ENCODE data around the gene TMEM271. TPM values are rescaled to one million over a fixed set of nuclear protein-coding genes. Genes with fewer than 3 reads are reported as not detected.

Gene TMEM271
- total and polyA plus RNA-seq, 10 of the 15 experiments (the other 5 are each of a cell fraction or from before 2014, with no cell fraction given) = not detected

DNA sequence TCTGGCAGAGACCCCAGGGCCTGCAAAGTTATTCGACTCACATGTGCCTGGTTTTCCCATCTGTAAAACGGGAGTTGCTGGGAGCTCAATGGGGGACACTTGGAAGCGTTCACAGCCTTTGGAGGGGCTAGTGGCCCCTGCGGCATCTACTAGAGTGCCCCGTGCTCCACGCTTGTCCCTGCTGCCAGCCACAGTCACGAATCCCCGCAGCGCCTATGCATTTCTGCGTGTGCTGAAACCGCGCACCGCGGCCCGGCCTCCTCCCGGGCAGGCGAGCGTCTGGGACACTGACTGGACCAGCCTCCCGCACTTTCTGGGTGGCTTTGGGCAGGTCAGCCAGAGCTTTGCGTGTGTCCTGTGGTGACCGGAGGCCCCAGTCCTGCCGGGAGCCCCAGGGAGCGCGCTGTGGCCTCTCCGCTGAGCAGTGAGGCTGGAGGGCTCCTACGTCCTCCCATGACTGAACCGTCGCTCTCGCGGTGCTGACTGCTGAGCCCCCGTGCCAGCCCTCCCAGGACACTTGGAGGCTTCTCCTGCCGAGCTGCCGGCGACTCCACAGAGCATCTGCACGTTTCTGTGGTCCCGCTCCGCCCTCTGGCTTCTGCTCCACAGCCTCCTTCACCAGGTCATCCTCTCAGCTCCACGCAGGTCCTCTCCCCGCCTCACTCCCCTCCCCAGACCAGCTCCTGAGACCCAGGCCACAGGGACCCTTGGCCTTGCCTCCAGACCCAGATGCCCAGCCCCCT is 40.7 kb downstream of the TMEM271 start:
- Histone ChIP-seq H3K9ac (ENCODE audit: control insufficient read depth, insufficient read depth, low read length) (no peak overlapping the region), H3K79me2 (ENCODE audit: control insufficient read depth, insufficient read depth, low read length) (no peaks in the 10 kb centered on the region), H3K27ac (ENCODE audit: control insufficient read depth, insufficient read depth) (no peak overlapping the region), H3K4me1 (ENCODE audit: control insufficient read depth, insufficient read depth, low read length) (no peaks in the 10 kb centered on the region), H2AFZ (ENCODE audit: control insufficient read depth, low read depth, low read length) (no peak overlapping the region), H3K4me2 (ENCODE audit: control insufficient read depth, insufficient read depth) (no peak overlapping the region), H3K36me3 (ENCODE audit: control insufficient read depth in 2 of 2, insufficient read depth in 2 of 2, low read length in 1 of 2) (peaks cover 3 to 16% of the 10 kb centered on the region in 2 experiments; a peak in 3 of 4 replicates), H3K27me3 (replicated peaks in 1 of 2; ENCODE audit: control insufficient read depth in 2 of 2, insufficient read depth in 2 of 2, low read length in 1 of 2) (no peaks in the 10 kb centered on the region), H4K20me1 (ENCODE audit: control insufficient read depth, insufficient read depth) (no peaks in the 10 kb centered on the region), H3K9me3 (replicated peaks; ENCODE audit: control insufficient read depth, insufficient read depth, low read length) (peaks cover 3% of the 10 kb centered on the region; the same call in 2 of the 3 replicates), H3K4me3 (no peak overlapping the region)
- ATAC-seq = no peak
- in situ Hi-C loops (cut with MboI) = no loop called here
- ChIA-PET RAD21 (ENCODE audit: unreplicated experiment) (no interaction called here), CTCF (interaction anchor here (0.6 kb wide), 1 partner anchor 287 kb away, joined by 3 read pairs; no protein-coding TSS in a partner anchor), SMC1A (ENCODE audit: uncharacterized antibody, unreplicated experiment) (no interaction called here), POLR2A (no interaction called here)
- no peak for DNase-seq (ENCODE audit: low read depth, low spot score)
- WGBS (ENCODE audit: insufficient coverage, insufficient replicate concordance, low lambda C conversion rate, missing lambda C conversion rate) = 97% methylated on average over 26 of the region's 39 CpGs
- intact Hi-C loops (cut with micrococcal nuclease; ENCODE audit: unreplicated experiment) = no loop called here
- BruUV-seq (replicated peaks) = no TSS peak
- no peak for TF ChIP-seq CREB1 (IDR thresholded peaks at IDR 0.05; ENCODE audit: low read depth)
- no peak for TF ChIP-seq POLR2AphosphoS5 (IDR thresholded peaks at IDR 0.05; ENCODE audit: low read length)
- TF ChIP-seq, protein P1, sequence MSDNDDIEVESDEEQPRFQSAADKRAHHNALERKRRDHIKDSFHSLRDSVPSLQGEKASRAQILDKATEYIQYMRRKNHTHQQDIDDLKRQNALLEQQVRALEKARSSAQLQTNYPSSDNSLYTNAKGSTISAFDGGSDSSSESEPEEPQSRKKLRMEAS (IDR thresholded peaks at IDR 0.05; ENCODE audit: low read depth, low read length) = no peak
- no peak for TF ChIP-seq SMAD1 (IDR thresholded peaks at IDR 0.05; ENCODE audit: low read depth, partially characterized antibody)
- TF ChIP-seq, protein P2, sequence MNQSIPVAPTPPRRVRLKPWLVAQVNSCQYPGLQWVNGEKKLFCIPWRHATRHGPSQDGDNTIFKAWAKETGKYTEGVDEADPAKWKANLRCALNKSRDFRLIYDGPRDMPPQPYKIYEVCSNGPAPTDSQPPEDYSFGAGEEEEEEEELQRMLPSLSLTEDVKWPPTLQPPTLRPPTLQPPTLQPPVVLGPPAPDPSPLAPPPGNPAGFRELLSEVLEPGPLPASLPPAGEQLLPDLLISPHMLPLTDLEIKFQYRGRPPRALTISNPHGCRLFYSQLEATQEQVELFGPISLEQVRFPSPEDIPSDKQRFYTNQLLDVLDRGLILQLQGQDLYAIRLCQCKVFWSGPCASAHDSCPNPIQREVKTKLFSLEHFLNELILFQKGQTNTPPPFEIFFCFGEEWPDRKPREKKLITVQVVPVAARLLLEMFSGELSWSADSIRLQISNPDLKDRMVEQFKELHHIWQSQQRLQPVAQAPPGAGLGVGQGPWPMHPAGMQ (IDR thresholded peaks at IDR 0.05; ENCODE audit: borderline replicate concordance) = no peak
- TF ChIP-seq EZH2 (IDR thresholded peaks at IDR 0.05; ENCODE audit: borderline replicate concordance, control insufficient read depth, low read depth, low read length) = no peak
- TF ChIP-seq ZSCAN29 (IDR thresholded peaks at IDR 0.05) = no peak
- TF ChIP-seq CHD2 (IDR thresholded peaks at IDR 0.05; ENCODE audit: borderline replicate concordance, low read depth, low read length) = no peak
- FAIRE-seq = no peak
